KMS-11 (cell line): ENCODE data around the gene KRTAP10-11.
"Not testable (repeated sequence)": the region's sequence is repeated elsewhere in the genome, so short reads cannot be mapped to it uniquely, and the experiment has no call there.

Source experiments
- H2AFZ ChIP-seq: fragments of 200-600 bp; sonication (generic); 2 replicates; pipeline ENCODE4 v1.6.1; 2016; ENCODE audit warnings: antibody characterized with exemption, mixed run types, low read depth
- H3K27ac ChIP-seq: fragments of 200-600 bp; sonication (generic); 2 replicates; pipeline ENCODE4 v1.6.1; 2016; ENCODE audit warnings: mild to moderate bottlenecking, mixed run types
- H3K27me3 ChIP-seq: fragments of 200-600 bp; sonication (generic); 2 replicates; pipeline ENCODE4 v1.6.1; 2017; ENCODE audit warnings: mild to moderate bottlenecking, low read depth, mixed run types, moderate library complexity; ENCODE audit not compliant: insufficient read depth
- H3K36me3 ChIP-seq: fragments of 200-600 bp; sonication (generic); 2 replicates; pipeline ENCODE4 v1.6.1; 2017; ENCODE audit warnings: mild to moderate bottlenecking, mixed run types; ENCODE audit not compliant: insufficient read depth
- H3K4me1 ChIP-seq: fragments of 200-600 bp; sonication (generic); 2 replicates; pipeline ENCODE4 v1.6.1; 2016; ENCODE audit warnings: mild to moderate bottlenecking, low read depth, mixed run types; ENCODE audit not compliant: poor library complexity, severe bottlenecking
- H3K4me2 ChIP-seq: fragments of 200-600 bp; sonication (generic); 2 replicates; pipeline ENCODE4 v1.7.0; 2016; ENCODE audit warnings: mild to moderate bottlenecking, mixed run types
- H3K4me3 ChIP-seq: fragments of 200-600 bp; sonication (generic); IDR thresholded peaks from 2 replicates; pipeline ENCODE4 v1.6.1; 2017; ENCODE audit warnings: low read depth, low read length, mixed read lengths; ENCODE audit not compliant: insufficient read depth
- H3K79me2 ChIP-seq: fragments of 200-600 bp; sonication (generic); 2 replicates; pipeline ENCODE4 v1.6.1; 2016; ENCODE audit warnings: low read depth, mixed run types; ENCODE audit not compliant: insufficient read depth
- H3K9ac ChIP-seq: fragments of 200-600 bp; sonication (generic); 2 replicates; pipeline ENCODE4 v1.6.1; 2016; ENCODE audit warnings: mild to moderate bottlenecking, mixed run types
- H4K20me1 ChIP-seq: fragments of 200-600 bp; sonication (generic); 2 replicates; pipeline ENCODE4 v1.6.1; 2016; ENCODE audit warnings: mild to moderate bottlenecking, mixed run types; ENCODE audit not compliant: insufficient read depth
- CTCF ChIP-seq: fragments of 200-600 bp; sonication (generic); conservative IDR thresholded peaks from 2 replicates; pipeline ENCODE4 v1.6.1; 2017; ENCODE audit warnings: low read depth, mild to moderate bottlenecking, antibody characterized with exemption, low read length, moderate library complexity, mixed read lengths

Gene KRTAP10-11

GRCh38 chr21:44637018-44637850 is 9.0 kb upstream of the KRTAP10-11 start, which contains the start of gene KRTAP10-10:
TSS of gene KRTAP10-10 (plus strand) at chr21:44637356. CDS start at chr21:44637418, 62 bp downstream.
- Histone ChIP-seq H2AFZ (no peak within 1 kb of the TSS), H3K27me3 (peaks cover 22% of the 10 kb centered on the region; the same call in 1 of the 2 replicates), H3K79me2 (no peaks in the 10 kb centered on the region), H3K4me1 (no peaks in the 10 kb centered on the region), H3K36me3 (no peaks in the 10 kb centered on the region), H4K20me1 (no peaks in the 10 kb centered on the region), H3K9ac (no peak within 1 kb of the TSS), H3K27ac (no peak within 1 kb of the TSS), H3K4me3 (no peak within 1 kb of the TSS), H3K4me2 (no peak within 1 kb of the TSS)
- no peak for TF ChIP-seq CTCF

- H3K27ac ChIP-seq, H3K4me2 ChIP-seq, H3K79me2 ChIP-seq, H4K20me1 ChIP-seq, H2AFZ ChIP-seq, H3K36me3 ChIP-seq, H3K4me3 ChIP-seq, H3K9ac ChIP-seq, H3K4me1 ChIP-seq: not testable (repeated sequence)
- H3K27me3 ChIP-seq = peaks cover 28% of the 10 kb centered on the region; the same call in 1 of the 2 replicates
These were observed 8.3 kb upstream of the KRTAP10-11 start for GRCh38 chr21:44637851-44638348.

GRCh38 chr21:44638506-44639330 is 7.5 kb upstream of the KRTAP10-11 start:
- H4K20me1 ChIP-seq, H3K36me3 ChIP-seq, H3K27ac ChIP-seq, H3K4me2 ChIP-seq, H3K4me1 ChIP-seq, H2AFZ ChIP-seq, H3K79me2 ChIP-seq, H3K4me3 ChIP-seq, H3K9ac ChIP-seq: not testable (repeated sequence)
- H3K27me3 ChIP-seq = peaks cover 36% of the 10 kb centered on the region; the same call in 1 of the 2 replicates

- H3K4me1 ChIP-seq = no peaks in the 10 kb centered on the region
- no peak overlapping the region for H3K4me3 ChIP-seq
- H3K9ac ChIP-seq = no peak overlapping the region
- H3K4me2 ChIP-seq = no peak overlapping the region
- H3K36me3 ChIP-seq = no peaks in the 10 kb centered on the region
- H3K27me3 ChIP-seq = peaks cover 34% of the 10 kb centered on the region; the same call in 1 of the 2 replicates
- TF ChIP-seq CTCF = no peak
- H3K27ac ChIP-seq = no peak overlapping the region
- H4K20me1 ChIP-seq = no peaks in the 10 kb centered on the region
- no peak overlapping the region for H2AFZ ChIP-seq
- H3K79me2 ChIP-seq = no peaks in the 10 kb centered on the region
These were observed 6.9 kb upstream of the KRTAP10-11 start for GRCh38 chr21:44639331-44639655.

GRCh38 chr21:44640761-44641160 is 5.5 kb upstream of the KRTAP10-11 start:
- H3K79me2 ChIP-seq = no peaks in the 10 kb centered on the region
- H3K36me3 ChIP-seq = no peaks in the 10 kb centered on the region
- no peak for TF ChIP-seq CTCF
- no peak overlapping the region for H2AFZ ChIP-seq
- no peak overlapping the region for H3K4me2 ChIP-seq
- H3K27me3 ChIP-seq = peaks cover 47% of the 10 kb centered on the region; the same call in 1 of the 2 replicates
- H4K20me1 ChIP-seq = no peaks in the 10 kb centered on the region
- H3K9ac ChIP-seq = no peak overlapping the region
- no peak overlapping the region for H3K4me3 ChIP-seq
- H3K4me1 ChIP-seq = no peaks in the 10 kb centered on the region
- H3K27ac ChIP-seq = no peak overlapping the region
